Neuronal stem cell (in vitro differentiated cells): ENCODE measurements around the gene CELA3A.
"Not testable (repeated sequence)": the region's sequence is repeated elsewhere in the genome, so short reads cannot be mapped to it uniquely, and the experiment has no call there.

Experiments
- DNase-seq: peaks from one replicate; pipeline ENCODE4 v3.0.0-alpha.2; 2013; ENCODE audit warnings: low spot score
- H2AFZ ChIP-seq: one replicate; pipeline ENCODE4 v1.6.1; 2013; ENCODE audit warnings: mild to moderate bottlenecking, low read length, inconsistent platforms
- H2AK5ac ChIP-seq: 2 replicates; pipeline ENCODE4 v1.6.1; 2013; ENCODE audit warnings: low read depth, mild to moderate bottlenecking, inconsistent platforms, low read length, moderate library complexity, mixed read lengths
- H2BK120ac ChIP-seq: 2 replicates; pipeline ENCODE4 v1.6.1; 2013; ENCODE audit warnings: low read depth, mild to moderate bottlenecking, inconsistent platforms, low read length, moderate library complexity, mixed read lengths
- H2BK12ac ChIP-seq: one replicate; pipeline ENCODE4 v1.6.1; 2013; ENCODE audit warnings: low read length, inconsistent platforms
- H2BK15ac ChIP-seq: 2 replicates; pipeline ENCODE4 v1.6.1; 2013; ENCODE audit warnings: mild to moderate bottlenecking, low read length, inconsistent platforms, mixed read lengths
- H2BK5ac ChIP-seq: one replicate; pipeline ENCODE4 v1.6.1; 2013; ENCODE audit warnings: inconsistent platforms, mild to moderate bottlenecking, low read length, moderate library complexity
- H3K14ac ChIP-seq: one replicate; pipeline ENCODE4 v1.6.1; 2013; ENCODE audit warnings: low read length, inconsistent platforms
- H3K18ac ChIP-seq: 2 replicates; pipeline ENCODE4 v1.6.1; 2013; ENCODE audit warnings: low read length, inconsistent platforms
- H3K23ac ChIP-seq: 2 replicates; pipeline ENCODE4 v1.6.1; 2013; ENCODE audit warnings: low read depth, mild to moderate bottlenecking, mixed read lengths, low read length, inconsistent platforms; ENCODE audit not compliant: poor library complexity
- H3K27ac ChIP-seq: replicated peaks from 3 replicates; pipeline ENCODE4 v1.5.1; 2013; ENCODE audit warnings: low read length, inconsistent platforms
- H3K27me3 ChIP-seq, 3 experiments: 2 replicates each; pipeline ENCODE4 v1.6.1; 2013; ENCODE audit warnings: low read length in 3 of 3, mild to moderate bottlenecking in 2 of 3, inconsistent platforms in 1 of 3, low read depth in 1 of 3, mixed read lengths in 1 of 3, moderate library complexity in 1 of 3; ENCODE audit not compliant: control insufficient read depth in 3 of 3, insufficient read depth in 3 of 3
- H3K36me3 ChIP-seq, 2 donors: replicated peaks in 1 of 2; 2 replicates each; pipeline ENCODE4 v1.6.1; 2013; ENCODE audit warnings: low read length in 2 of 2; ENCODE audit not compliant: control insufficient read depth in 2 of 2, insufficient read depth in 2 of 2
- H3K4ac ChIP-seq: 2 replicates; pipeline ENCODE4 v1.6.1; 2013; ENCODE audit warnings: inconsistent platforms, mild to moderate bottlenecking, low read length, moderate library complexity
- H3K4me1 ChIP-seq, 2 donors: 1 replicate in 1 of 2; 2 replicates in 1 of 2; pipeline ENCODE4 v1.6.1; 2013; ENCODE audit warnings: low read length in 2 of 2, low read depth in 1 of 2; ENCODE audit not compliant: control insufficient read depth in 2 of 2, insufficient read depth in 1 of 2
- H3K4me2 ChIP-seq: one replicate; pipeline ENCODE4 v1.6.1; 2013; ENCODE audit warnings: mild to moderate bottlenecking, low read length, inconsistent platforms; ENCODE audit not compliant: insufficient read depth, poor library complexity, severe bottlenecking
- H3K4me3 ChIP-seq, 2 donors: 2 replicates each; pipeline ENCODE4 v1.5.1; 2013; ENCODE audit warnings: low read length in 2 of 2, mild to moderate bottlenecking in 2 of 2, inconsistent platforms in 1 of 2, moderate library complexity in 1 of 2
- H3K79me1 ChIP-seq: one replicate; pipeline ENCODE4 v1.6.1; 2013; ENCODE audit warnings: low read depth, mild to moderate bottlenecking, inconsistent platforms, low read length, moderate library complexity
- H3K9ac ChIP-seq: one replicate; pipeline ENCODE4 v1.6.1; 2013; ENCODE audit warnings: mild to moderate bottlenecking, low read depth, low read length, inconsistent platforms; ENCODE audit not compliant: poor library complexity
- H3K9me3 ChIP-seq, 2 donors: replicated peaks in 1 of 2; 2 replicates each; pipeline versions ENCODE3 to v1.6.1; 2013; ENCODE audit warnings: low read length in 2 of 2, mild to moderate bottlenecking in 2 of 2, inconsistent platforms in 1 of 2, low read depth in 1 of 2, mixed read lengths in 1 of 2, moderate library complexity in 1 of 2; ENCODE audit not compliant: control insufficient read depth in 2 of 2, insufficient read depth in 1 of 2
- H4K8ac ChIP-seq: one replicate; pipeline ENCODE4 v1.6.1; 2013; ENCODE audit warnings: low read depth, mild to moderate bottlenecking, inconsistent platforms, low read length, moderate library complexity
- H4K91ac ChIP-seq: one replicate; pipeline ENCODE4 v1.6.1; 2013; ENCODE audit warnings: low read length, low read depth, mild to moderate bottlenecking, inconsistent platforms; ENCODE audit not compliant: poor library complexity
- WGBS, 2 donors: extraction: QIAGEN DNeasy Blood & Tissue Kit; methylation state at CpG; one replicate each; pipeline ENCODE4 v1.1.7; 2013; ENCODE audit warnings: missing lambda C conversion rate in 2 of 2, mixed read lengths in 1 of 2; ENCODE audit not compliant: insufficient read length in 2 of 2, insufficient replicate concordance in 1 of 2; ENCODE audit errors: extremely low coverage in 2 of 2; 5-methylcytosine and 5-hydroxymethylcytosine counted together

The CELA3A gene

DNA sequence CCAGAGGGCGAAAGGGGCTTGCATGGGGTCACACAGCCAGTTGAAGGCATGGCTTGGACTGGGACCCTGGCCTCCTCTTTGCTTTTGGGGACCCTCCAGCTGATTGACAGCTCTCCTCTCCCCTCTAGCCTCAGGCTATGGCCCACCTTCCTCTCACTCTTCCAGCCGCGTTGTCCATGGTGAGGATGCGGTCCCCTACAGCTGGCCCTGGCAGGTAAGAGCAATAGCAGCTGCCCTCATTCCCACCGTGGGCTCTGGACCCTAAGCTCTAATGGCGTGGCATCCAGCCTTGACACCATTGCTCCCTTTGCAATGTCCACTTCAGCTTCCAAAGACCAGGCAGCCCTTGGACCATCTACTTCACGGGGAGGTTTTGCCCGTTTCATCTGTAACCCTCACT lies 1.4 kb downstream of the CELA3A start:
- H2BK5ac ChIP-seq, H3K4me1 ChIP-seq, H4K8ac ChIP-seq, H2BK12ac ChIP-seq, H2AK5ac ChIP-seq, H3K27me3 ChIP-seq, H3K79me1 ChIP-seq, H3K9ac ChIP-seq, H2AFZ ChIP-seq, H3K18ac ChIP-seq, H3K4me3 ChIP-seq, H3K27ac ChIP-seq, H3K36me3 ChIP-seq, H3K9me3 ChIP-seq, H4K91ac ChIP-seq, H2BK120ac ChIP-seq, H2BK15ac ChIP-seq, H3K4ac ChIP-seq, H3K14ac ChIP-seq, H3K23ac ChIP-seq, DNase-seq, H3K4me2 ChIP-seq: not testable (repeated sequence)
- WGBS, 2 donors, result no CpG with 5 or more reads among the region's 8 CpGs

DNA sequence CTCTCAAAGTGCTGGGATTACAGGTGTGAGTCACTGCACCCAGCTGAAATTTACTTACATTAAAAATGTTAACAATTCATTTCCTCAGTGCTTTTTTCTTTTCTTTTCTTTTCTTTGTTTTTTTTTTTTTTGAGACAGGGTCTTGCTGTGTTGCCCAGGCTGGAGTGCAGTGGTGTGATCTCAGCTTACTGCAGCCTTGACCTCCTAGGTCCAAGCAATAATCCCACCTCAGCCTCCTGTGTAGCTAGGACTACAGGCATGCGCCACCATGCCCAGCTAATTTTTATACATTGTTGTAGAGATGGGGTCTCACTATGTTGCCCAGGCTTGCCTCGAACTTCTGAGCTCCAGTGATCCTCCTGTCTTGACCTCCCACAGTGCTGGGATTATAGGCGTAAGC lies 2.5 kb downstream of the CELA3A start:
- H3K27me3 ChIP-seq, H3K14ac ChIP-seq, H2BK15ac ChIP-seq, H4K91ac ChIP-seq, H3K18ac ChIP-seq, DNase-seq, H2BK12ac ChIP-seq, H3K79me1 ChIP-seq, H2BK5ac ChIP-seq, H4K8ac ChIP-seq, H3K27ac ChIP-seq, H3K9me3 ChIP-seq, H2AK5ac ChIP-seq, H3K9ac ChIP-seq, H3K4me1 ChIP-seq, H3K36me3 ChIP-seq, H2AFZ ChIP-seq, H3K4me3 ChIP-seq, H2BK120ac ChIP-seq, H3K23ac ChIP-seq, H3K4ac ChIP-seq, H3K4me2 ChIP-seq: not testable (repeated sequence)
- no CpG with 5 or more reads among the region's 3 CpGs for WGBS, 2 donors

DNA sequence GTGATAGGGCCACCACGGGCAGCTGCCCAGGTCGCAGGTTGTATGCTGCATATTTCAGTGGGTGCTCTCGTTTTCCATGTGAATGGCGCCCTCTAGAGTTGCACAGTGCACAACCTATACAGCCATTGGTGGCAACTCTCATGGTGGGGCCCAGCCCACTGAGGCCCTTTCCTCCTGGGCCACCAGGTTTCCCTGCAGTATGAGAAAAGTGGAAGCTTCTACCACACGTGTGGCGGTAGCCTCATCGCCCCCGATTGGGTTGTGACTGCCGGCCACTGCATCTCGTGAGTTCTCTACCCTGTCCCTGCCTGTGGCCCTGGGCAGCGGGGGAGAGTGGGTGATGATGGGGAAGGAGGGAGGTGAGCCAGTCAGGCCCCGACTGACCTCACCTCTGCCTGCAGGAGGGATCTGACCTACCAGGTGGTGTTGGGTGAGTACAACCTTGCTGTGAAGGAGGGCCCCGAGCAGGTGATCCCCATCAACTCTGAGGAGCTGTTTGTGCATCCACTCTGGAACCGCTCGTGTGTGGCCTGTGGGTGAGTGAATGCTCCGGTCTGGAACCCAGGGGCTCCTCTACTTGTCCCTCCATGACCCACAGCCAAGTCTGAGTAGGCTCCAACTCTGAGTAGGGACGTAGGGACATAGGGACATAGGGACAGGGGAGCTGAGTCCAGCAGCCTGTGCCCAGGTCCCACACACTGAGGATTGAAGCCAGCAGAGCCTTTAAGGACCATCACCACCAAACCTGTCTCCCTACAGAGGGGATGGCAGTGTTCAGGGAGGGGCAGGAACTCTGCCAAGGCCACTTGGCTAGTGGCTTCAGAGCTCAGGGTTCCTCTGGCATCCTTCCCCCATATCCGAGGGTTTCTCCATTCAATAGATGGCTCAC lies 4.0 kb downstream of the CELA3A start:
- not testable (repeated sequence) for H3K18ac ChIP-seq, H3K4me3 ChIP-seq, H4K8ac ChIP-seq, H2BK120ac ChIP-seq, H3K27me3 ChIP-seq, H2AK5ac ChIP-seq, H2BK12ac ChIP-seq, H3K4me2 ChIP-seq, H3K9me3 ChIP-seq, H3K9ac ChIP-seq, H3K79me1 ChIP-seq, H3K27ac ChIP-seq, DNase-seq, H3K14ac ChIP-seq, H2BK5ac ChIP-seq, H4K91ac ChIP-seq, H3K23ac ChIP-seq, H3K4ac ChIP-seq, H2AFZ ChIP-seq, H3K36me3 ChIP-seq, H3K4me1 ChIP-seq, H2BK15ac ChIP-seq
- WGBS, 2 donors, result no CpG with 5 or more reads among the region's 18 CpGs

DNA sequence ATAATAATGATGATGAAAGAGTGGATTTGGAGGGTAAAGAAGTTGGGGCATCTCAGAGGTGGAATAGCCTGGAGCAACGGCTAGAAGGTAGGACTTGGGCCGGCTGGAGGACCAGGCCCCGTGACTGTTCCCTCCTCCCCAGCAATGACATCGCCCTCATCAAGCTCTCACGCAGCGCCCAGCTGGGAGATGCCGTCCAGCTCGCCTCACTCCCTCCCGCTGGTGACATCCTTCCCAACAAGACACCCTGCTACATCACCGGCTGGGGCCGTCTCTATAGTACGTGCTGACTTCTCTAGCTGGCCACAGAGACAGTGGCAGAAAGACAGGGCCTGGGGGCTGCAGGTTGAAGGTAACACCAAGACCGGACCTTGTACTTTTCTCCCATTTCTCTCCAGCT lies 5.3 kb downstream of the CELA3A start:
- not testable (repeated sequence) for H3K27ac ChIP-seq, H3K23ac ChIP-seq, H2BK12ac ChIP-seq, H3K27me3 ChIP-seq, H2BK15ac ChIP-seq, H3K18ac ChIP-seq, H3K9ac ChIP-seq, H2BK5ac ChIP-seq, H2AFZ ChIP-seq, H3K4me1 ChIP-seq, H3K36me3 ChIP-seq, H3K79me1 ChIP-seq, H3K4me2 ChIP-seq, H3K4ac ChIP-seq, H3K4me3 ChIP-seq, H3K9me3 ChIP-seq, DNase-seq, H2BK120ac ChIP-seq, H2AK5ac ChIP-seq, H4K8ac ChIP-seq, H3K14ac ChIP-seq, H4K91ac ChIP-seq
- no CpG with 5 or more reads among the region's 13 CpGs for WGBS, 2 donors
